WERI-Rb-1 (cell line): Measurements from ENCODE around the gene PPP1R12C.
A peak's percentile ranks its signal among the peaks of the same experiment; 100 is the strongest.

Source experiments
- DNase-seq: peaks from one replicate; pipeline ENCODE4 v3.0.0-alpha.2; 2020
- H3K27ac ChIP-seq: fragments of 250-450 bp; sonication (Bioruptor Pico); 2 replicates; pipeline ENCODE4 v1.5.1; 2020; ENCODE audit warnings: mild to moderate bottlenecking, moderate library complexity
- H3K27me3 ChIP-seq: fragments of 250-450 bp; sonication (Bioruptor Pico); 2 replicates; pipeline ENCODE4 v1.5.1; 2021; ENCODE audit warnings: mild to moderate bottlenecking, low read depth, moderate library complexity; ENCODE audit not compliant: insufficient read depth, severe bottlenecking
- H3K36me3 ChIP-seq: fragments of 250-450 bp; sonication (Bioruptor Pico); 2 replicates; pipeline ENCODE4 v1.5.1; 2020; ENCODE audit warnings: mild to moderate bottlenecking, moderate library complexity
- H3K4me3 ChIP-seq: 2 replicates; pipeline ENCODE4 v1.5.1; 2011; ENCODE audit warnings: low read depth, mild to moderate bottlenecking, control low read depth, low read length
- H3K9me3 ChIP-seq: fragments of 250-450 bp; sonication (Bioruptor Pico); 2 replicates; pipeline ENCODE4 v1.5.1; 2021; ENCODE audit warnings: mild to moderate bottlenecking, moderate library complexity; ENCODE audit not compliant: severe bottlenecking
- TF ChIP-seq, protein P1 (sequence below): IDR thresholded peaks from 2 replicates; pipeline ENCODE4 v1.5.1; 2011; ENCODE audit warnings: low read depth, mild to moderate bottlenecking, control low read depth, inconsistent platforms, low read length

Gene PPP1R12C

DNA sequence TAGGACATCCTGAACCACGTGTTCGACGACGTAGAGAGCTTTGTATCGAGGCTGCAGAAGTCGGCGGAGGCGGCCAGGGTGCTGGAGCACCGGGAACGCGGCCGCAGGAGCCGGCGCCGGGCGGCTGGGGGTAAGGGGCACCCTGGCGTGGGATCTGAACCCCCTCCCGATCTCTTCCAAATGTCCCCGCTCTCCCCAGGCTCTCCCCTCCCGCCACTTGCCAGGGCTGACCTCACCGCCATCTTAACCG is 35.7 kb downstream of the PPP1R12C start:
- no peak overlapping the region for H3K27ac ChIP-seq
- peak overlapping the region; percentile 78 for H3K4me3 ChIP-seq

DNA sequence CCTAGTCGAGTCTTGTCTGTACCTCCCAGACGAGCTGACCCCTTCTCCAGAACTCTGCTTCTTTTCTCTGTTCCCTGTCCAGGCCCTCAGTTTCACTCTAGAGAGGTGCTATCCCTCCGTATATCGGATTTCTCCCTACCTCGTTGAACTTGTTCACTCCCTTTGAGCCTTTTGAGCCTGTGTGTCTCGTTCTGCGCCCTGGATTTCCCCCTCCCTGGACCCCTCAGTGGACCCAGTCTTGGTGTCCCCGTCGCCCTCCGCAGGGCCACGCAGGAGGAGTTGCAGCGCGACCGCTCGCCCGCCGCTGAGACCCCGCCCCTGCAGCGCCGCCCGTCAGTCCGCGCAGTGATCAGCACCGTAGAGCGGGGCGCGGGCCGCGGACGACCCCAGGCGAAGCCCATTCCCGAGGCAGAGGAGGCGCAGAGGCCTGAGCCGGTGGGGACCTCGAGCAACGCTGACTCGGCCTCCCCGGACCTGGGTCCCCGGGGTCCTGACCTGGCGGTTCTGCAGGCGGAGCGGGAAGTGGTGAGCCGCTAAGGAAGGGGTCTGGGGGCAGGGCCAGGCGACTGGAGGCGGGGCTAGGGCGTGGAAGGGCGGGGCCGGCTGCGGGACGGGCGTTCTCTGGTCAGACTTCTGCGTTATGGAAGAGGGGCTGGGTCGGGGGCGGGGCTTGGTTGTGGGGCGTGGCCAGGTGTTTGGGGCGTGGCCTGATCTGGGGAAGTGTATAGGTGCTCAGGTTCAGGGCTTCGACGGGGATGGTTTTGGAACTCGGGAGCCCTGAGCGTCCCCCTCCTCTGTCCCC is 36.3 kb downstream of the PPP1R12C start:
- DNase-seq, result peak; percentile 95
- Histone ChIP-seq H3K36me3 (no peaks in the 10 kb centered on the region), H3K9me3 (no peaks in the 10 kb centered on the region), H3K27me3 (peaks cover 4% of the 10 kb centered on the region), H3K27ac (peak overlapping the region; percentile 34), H3K4me3 (peak overlapping the region; percentile 78)
- TF ChIP-seq, protein P1, sequence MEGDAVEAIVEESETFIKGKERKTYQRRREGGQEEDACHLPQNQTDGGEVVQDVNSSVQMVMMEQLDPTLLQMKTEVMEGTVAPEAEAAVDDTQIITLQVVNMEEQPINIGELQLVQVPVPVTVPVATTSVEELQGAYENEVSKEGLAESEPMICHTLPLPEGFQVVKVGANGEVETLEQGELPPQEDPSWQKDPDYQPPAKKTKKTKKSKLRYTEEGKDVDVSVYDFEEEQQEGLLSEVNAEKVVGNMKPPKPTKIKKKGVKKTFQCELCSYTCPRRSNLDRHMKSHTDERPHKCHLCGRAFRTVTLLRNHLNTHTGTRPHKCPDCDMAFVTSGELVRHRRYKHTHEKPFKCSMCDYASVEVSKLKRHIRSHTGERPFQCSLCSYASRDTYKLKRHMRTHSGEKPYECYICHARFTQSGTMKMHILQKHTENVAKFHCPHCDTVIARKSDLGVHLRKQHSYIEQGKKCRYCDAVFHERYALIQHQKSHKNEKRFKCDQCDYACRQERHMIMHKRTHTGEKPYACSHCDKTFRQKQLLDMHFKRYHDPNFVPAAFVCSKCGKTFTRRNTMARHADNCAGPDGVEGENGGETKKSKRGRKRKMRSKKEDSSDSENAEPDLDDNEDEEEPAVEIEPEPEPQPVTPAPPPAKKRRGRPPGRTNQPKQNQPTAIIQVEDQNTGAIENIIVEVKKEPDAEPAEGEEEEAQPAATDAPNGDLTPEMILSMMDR, result no peak

More for the DNA sequence above, 35.7 kb downstream of the PPP1R12C start:
- H3K27me3 ChIP-seq, result peaks cover 4% of the 10 kb centered on the region
- DNase-seq, result no peak
- no peaks in the 10 kb centered on the region for H3K36me3 ChIP-seq
- TF ChIP-seq, protein P1, result no peak
- no peaks in the 10 kb centered on the region for H3K9me3 ChIP-seq

DNA sequence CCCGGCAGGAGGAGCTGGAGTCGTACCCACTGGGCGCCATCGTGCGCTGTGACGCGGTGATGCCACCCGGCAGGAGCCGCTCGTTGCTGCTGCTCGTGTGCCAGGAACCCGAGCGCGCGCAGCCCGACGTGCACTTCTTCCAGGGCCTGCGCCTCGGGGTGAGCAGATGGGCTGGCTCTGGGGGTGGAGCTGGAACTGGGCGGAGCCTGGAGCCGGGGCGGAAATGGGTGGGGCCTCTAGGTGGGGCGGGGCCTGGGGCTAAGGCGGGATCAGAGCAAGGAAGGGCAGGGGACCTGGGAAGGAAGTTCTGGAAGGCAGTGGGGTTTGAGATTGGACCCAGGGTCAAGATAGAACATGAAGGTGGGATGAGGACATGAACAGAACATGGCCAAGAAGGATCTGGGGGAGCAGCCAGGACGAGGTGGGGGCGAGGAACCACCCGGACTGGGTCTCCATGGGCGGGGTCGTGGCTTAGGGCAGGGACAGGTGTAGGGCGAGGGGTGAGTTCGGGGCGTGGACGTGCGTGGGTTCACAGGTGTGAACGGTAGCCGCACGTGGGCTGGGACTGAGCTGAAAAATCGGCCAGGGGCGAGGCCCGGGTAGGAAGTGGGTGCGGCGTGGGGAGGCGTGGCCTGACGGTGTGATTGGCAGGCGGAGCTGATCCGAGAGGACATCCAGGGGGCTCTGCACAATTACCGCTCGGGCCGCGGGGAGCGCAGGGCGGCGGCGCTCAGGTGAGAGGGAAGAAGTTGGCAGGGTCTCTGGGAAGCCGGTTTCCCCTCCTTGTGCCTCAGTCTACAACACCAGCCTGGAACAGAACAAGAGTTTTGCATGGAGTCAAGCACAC is 37.1 kb downstream of the PPP1R12C start:
- Histone ChIP-seq H3K9me3 (no peaks in the 10 kb centered on the region), H3K27ac (peak overlapping the region; percentile 54), H3K4me3 (peak overlapping the region; percentile 78), H3K27me3 (peaks cover 6% of the 10 kb centered on the region), H3K36me3 (no peaks in the 10 kb centered on the region)
- DNase-seq, result peak; percentile 90
- TF ChIP-seq, protein P1, result no peak

DNA sequence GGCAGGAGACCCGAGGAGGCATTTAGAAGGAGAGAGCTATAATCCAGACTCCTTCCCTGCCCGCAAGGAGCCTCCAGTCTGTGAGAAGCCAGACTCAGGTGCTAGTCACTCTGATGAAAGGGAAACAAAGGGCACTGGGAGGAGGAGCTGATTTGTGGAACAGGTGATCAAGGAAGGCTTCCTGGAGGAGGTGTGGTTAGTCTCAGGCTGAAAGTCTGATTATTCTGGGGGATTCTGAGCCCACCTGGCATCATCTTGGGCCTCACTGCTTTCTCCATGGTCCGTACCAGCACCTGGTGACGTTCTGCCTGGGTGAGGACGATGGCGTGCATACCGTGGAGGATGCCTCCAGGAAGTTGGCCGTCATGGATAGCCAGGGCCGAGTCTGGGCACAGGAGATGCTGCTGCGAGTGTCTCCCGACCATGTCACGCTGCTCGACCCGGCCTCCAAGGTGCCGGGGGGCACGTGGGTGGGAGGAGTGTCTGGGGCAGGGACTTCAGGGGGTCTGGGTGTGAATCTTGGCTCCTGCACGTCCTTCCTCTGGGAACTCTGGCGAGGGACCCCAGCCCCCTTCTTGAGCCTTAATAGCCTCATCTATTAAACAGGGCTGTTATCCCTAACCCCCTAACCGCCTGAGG is 37.9 kb downstream of the PPP1R12C start:
- Histone ChIP-seq H3K9me3 (no peaks in the 10 kb centered on the region), H3K36me3 (no peaks in the 10 kb centered on the region), H3K27ac (peak overlapping the region; percentile 17; the same call in 1 of the 2 replicates), H3K4me3 (peak overlapping the region; percentile 78), H3K27me3 (peaks cover 9% of the 10 kb centered on the region)
- TF ChIP-seq, protein P1, result no peak
- no peak for DNase-seq

DNA sequence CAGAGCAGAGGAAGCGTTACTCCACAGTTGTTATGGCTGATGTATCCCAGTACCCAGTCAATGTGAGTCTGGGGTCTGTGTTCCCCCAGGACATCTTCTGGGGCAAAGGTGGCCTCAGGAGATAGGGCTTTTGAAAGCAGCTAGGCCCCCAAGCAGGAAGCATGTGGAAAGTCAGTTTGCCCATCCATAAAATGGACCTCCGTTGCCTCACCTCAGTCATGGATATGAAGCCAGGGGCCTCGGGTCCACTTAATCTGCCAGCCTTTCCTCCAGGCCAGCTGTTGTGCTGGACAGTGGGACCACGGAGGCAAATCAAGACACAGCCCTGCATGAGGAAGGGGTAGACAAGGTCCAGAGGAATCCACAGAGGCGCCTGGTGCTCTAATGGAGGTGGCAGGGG is 38.4 kb downstream of the PPP1R12C start:
- Histone ChIP-seq H3K27ac (no peak overlapping the region), H3K9me3 (no peaks in the 10 kb centered on the region), H3K36me3 (no peaks in the 10 kb centered on the region), H3K4me3 (no peak overlapping the region), H3K27me3 (peaks cover 9% of the 10 kb centered on the region)
- TF ChIP-seq, protein P1, result no peak
- no peak for DNase-seq
